ENCODE results near the gene SPINK14.

Gene SPINK14

GRCh38 chr5:148202531-148203203 is 34.3 kb downstream of the SPINK14 start, which contains the start of gene SPINK6:
Gene SPINK6 (plus strand): TSS chr5:148203042. CDS start chr5:148203097, 55 bp downstream.
- FAIRE-seq: no peak

- FAIRE-seq: no peak
These were observed 36.9 kb downstream of the SPINK14 start for GRCh38 chr5:148205044-148205806.

GRCh38 chr5:148205865-148206264 is 37.5 kb downstream of the SPINK14 start:
- no peak for FAIRE-seq

- no peak for FAIRE-seq
These were observed 38.3 kb downstream of the SPINK14 start for GRCh38 chr5:148206620-148207019.

GRCh38 chr5:148208226-148208625 is 39.9 kb downstream of the SPINK14 start:
- FAIRE-seq: no peak

GRCh38 chr5:148209151-148209770 is 40.9 kb downstream of the SPINK14 start:
- FAIRE-seq: no peak

- FAIRE-seq: no peak
These were observed 46.4 kb downstream of the SPINK14 start for GRCh38 chr5:148214665-148215185.

- no peak for FAIRE-seq
These were observed 53.2 kb downstream of the SPINK14 start for GRCh38 chr5:148221508-148221907.

- FAIRE-seq: no peak
These were observed 55.9 kb downstream of the SPINK14 start for GRCh38 chr5:148224117-148224742.

All from islet of Langerhans (tissue), 1 donor.